NCI-H446 (cell line): ENCODE data around the gene GABARAPL2.

Experiments used
- DNase-seq, 2 experiments: peaks; one replicate each; lab custom pipeline; 2025; lab: John Stamatoyannopoulos, UW

The GABARAPL2 gene

DNA sequence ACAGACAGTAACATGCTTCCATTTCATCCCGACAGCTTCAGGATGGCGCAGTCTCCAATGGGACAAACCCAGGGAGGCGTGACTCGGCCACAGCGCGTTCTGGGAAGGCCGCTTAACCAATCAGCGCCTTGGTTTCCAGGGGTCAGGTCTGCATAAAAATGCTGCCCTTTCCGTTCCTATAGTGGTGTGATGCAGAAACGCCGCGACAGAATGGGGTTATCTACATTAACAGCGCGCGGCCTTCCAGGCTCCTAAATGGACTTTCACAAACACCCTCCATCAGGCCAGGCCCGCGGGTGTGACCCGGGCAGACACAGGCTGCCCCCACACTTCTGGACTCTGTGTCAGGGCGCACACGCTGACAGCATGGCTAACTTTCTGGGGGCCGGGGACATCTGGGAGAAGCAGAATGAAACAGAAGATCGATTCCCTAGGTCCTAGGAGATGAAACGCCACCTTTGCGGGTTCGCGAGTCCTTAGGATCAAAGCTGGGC is 10.9 kb upstream of the GABARAPL2 start:
- DNase-seq, result peak; percentile 24 to 79

DNA sequence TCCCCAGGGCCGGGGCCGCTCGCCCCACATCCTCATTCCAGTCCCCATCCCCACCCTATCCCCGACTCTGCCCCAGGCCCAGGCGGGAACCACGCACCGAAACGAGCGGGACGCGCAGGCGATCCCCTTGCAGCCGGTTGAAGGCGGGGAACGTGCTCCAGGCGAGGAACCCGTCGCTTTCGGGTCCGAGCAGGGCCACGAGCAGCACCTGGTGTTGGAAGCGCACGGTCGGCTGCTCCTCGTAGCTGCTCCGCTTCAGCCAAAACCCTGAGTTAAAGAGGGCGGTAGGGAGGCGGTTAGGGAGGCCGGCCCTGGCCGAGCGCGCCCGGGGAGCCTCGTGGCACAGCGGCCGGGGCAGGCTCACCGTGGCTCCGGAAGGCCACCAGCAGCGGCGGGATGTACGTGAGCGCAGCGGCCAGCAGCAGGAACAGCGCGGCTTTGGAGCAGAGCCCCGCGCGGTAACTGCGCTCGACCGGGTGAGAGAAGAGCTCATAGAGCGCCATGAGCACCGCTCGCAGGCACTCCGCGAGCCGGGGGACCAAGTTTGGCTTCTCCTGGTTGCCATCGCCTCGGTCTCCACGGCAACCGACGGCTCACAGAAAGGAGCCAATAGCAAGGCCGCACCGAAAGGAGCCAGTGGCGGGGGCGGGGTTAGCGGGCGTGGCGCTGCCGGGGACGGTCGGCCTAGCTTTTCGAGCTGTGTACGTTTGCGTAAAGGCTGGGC is 10.3 kb upstream of the GABARAPL2 start, which contains the start of gene TMEM231:
TSS of gene TMEM231 (minus strand) at position 546 of the 724 bp plus-strand sequence. CDS start at position 503, 43 bp downstream.
- peak; percentile 15 to 86 for DNase-seq

DNA sequence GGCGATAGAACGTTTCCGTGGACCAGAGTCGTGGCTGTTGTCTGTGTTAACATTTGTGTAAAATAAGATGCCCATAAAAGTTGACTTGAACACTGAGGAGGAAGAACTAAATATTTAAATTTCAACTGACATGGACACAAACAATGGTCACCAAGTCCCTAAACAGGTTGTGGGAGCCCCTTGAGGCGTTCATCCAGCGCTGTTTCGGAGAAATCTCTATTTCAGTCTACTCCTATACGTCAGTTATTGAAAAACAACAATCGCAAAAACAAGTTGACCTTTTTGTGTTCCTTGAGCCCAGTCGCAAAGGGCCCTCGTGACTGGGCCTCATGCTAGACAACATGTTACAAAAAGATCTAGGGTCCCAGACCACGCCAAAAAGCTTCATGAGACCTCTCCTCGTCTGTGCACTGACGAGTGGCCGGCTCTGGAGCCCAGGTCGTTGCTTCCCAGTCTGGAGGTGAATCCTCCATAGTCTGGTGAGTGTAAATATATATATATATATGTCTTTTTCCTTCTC is 9.7 kb upstream of the GABARAPL2 start:
- no peak for DNase-seq

GRCh38 chr16:75558846-75559401 is 7.3 kb upstream of the GABARAPL2 start:
- no peak for DNase-seq

- no peak for DNase-seq
Measured at GRCh38 chr16:75559564-75560372, 6.4 kb upstream of the GABARAPL2 start.

GRCh38 chr16:75565640-75566039 is 539 bp upstream of the GABARAPL2 start:
- no peak for DNase-seq

DNA sequence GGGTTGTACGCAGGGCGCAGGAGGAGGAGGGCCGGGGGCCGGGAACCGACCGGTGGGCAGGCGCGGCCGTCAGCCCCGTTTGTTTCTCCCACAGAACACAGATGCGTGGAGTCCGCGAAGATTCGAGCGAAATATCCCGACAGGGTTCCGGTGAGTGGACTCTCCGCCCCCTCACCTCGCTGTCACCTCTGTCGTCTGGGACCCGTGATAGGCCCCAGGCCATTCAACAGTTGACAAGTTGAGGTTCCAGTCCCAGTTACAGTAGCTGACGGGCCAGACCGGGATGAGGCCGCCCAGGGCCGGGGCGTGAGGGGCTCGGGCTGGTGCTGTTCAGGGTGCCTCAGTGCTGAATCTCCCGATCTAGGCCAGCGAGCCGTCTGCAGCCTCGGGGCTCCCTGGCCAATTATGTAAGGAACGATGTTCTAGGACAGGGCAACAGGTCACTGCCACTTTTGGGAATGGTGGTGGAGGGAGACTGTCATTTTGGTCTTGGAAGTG is 628 bp downstream of the GABARAPL2 start:
- no peak for DNase-seq

DNA sequence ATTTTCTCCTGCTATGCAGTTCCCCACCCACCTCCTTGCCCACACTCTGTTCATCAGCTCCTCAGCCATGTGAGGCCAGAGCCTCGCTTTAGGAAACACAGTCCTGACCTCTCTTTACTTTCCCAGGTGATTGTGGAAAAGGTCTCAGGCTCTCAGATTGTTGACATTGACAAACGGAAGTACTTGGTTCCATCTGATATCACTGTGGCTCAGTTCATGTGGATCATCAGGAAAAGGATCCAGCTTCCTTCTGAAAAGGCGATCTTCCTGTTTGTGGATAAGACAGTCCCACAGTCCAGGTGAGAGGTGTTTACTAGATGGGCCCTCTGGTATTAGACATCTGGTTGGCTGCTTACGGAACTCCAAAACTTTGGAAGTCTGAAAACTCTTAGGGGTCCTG is 1.7 kb downstream of the GABARAPL2 start:
- DNase-seq, result no peak

DNA sequence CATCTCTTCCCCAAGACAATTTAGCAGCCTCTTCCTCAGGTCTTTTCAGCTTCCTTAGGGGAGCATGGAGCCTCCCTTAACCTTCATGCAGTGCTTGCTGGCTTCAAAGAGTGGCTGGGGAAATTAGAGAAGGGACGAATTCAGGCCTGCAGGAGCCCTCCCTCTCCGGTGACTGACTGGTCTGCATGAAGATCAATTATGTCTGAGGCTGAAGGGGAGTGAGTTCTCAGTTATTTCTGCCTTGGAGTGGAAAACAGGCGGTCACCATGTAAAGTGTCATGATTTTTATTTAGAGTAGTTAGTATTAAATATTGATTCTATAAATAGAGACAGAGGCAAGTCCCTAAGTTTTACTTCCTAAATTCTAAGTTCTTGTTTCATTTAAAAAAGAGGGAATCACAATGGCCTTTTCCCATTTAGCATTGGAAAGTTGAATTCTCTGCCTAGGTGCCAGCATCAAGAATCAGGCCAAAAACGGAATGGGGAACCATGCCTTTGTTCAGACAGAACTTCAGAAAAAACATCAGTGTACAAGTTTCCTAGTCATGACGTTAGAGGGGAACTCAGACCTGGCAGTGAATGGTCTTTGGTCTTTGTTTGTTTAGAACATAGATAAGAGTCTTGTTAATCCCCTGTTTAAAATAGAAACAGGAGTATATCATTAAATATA is 4.4 kb downstream of the GABARAPL2 start:
- no peak for DNase-seq

DNA sequence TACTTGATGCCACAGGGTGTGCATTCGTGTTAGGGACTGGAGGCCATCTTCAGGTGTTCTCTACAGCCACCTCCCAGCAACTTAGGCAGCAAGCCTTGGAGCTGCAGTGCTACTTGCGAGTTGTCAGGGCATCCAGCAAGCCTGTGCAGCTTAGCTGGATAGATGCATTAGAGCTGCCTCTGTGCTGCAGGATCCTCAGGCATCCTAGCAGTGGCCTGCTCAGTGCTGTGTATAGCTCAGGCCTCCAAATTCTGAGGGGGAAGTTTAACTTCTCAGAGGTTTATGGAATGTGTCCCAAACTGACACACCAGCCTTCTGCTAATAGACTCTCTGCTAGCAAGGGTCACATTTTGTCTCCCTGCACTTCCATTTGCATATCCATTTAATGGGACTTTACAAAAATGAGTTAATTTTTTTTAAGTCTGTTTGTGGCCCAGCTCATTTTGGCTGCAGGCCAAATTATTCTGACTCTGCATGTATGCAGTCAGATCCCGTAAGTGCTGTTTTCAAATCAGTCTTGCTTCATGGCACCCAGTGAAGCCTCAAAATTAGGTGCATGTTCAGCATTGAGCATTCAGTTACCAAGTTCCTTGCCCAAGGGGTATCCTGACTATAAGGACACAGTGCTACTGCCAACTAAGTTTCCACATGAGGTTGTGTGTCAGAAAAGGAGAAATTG is 6.8 kb downstream of the GABARAPL2 start:
- DNase-seq, result no peak

- no peak for DNase-seq
Measured at GRCh38 chr16:75573955-75574354, 7.8 kb downstream of the GABARAPL2 start.

DNA sequence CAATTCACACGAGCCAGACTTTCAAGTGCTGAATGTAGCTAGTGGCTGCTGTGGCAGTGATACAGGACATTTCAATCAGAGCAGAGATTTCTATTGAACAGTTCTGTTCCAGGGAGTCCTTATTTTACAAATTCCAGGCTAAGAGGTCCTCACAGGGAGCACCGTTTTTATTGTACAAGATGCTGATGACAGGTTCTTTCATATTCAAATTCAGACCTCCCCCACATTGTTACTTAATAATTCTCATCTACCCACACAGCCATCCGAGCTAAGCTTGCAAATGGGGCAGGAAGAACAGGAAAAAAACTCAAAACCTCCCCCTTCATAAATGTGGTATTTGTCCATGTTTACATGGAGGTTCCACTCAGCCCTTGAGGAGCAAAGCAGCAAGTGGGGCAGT is 9.8 kb downstream of the GABARAPL2 start:
- no peak for DNase-seq

GRCh38 chr16:75576384-75576811 is 10.2 kb downstream of the GABARAPL2 start:
- DNase-seq, result no peak

DNA sequence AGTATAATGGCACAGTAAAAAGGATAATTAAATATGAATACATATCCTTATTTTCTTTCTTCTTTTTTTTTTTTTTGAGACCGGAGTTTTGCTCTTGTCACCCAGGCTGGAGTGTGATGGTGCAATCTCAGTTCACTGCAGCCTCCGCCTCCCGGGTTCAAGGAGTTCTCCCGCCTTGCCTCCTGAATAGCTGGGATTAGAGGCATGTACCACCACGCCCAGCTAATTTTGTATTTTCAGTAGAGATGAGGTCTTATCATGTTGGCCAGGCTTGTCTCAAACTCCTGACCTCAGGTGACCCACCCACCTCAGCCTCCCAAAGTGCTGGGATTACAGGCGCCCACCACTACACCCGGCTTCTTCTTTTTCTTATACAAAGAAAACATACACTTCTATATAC is 12.0 kb downstream of the GABARAPL2 start:
- no peak for DNase-seq

- DNase-seq, result no peak
Measured at GRCh38 chr16:75578725-75579124, 12.5 kb downstream of the GABARAPL2 start.

GRCh38 chr16:75579281-75579834 is 13.2 kb downstream of the GABARAPL2 start:
- no peak for DNase-seq

DNA sequence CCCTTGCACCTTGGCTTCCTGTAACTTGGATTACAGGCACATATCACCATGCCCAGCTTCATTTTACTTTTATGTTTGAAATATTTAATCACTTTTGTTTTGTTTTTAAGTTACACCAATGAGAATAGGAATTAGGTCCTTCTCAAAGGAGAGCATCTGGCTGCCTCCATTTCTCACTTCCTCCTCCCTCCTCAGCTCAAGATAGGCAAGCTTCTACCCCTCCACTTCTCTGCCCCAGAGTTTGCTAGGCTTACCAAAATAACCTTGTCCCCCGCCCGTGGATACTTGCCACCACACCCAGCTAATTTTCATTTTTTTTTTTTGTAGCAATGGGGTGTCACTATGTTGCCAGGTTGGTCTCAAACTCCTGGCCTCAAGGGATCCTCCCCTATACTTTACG is 17.9 kb downstream of the GABARAPL2 start:
- no peak for DNase-seq

DNA sequence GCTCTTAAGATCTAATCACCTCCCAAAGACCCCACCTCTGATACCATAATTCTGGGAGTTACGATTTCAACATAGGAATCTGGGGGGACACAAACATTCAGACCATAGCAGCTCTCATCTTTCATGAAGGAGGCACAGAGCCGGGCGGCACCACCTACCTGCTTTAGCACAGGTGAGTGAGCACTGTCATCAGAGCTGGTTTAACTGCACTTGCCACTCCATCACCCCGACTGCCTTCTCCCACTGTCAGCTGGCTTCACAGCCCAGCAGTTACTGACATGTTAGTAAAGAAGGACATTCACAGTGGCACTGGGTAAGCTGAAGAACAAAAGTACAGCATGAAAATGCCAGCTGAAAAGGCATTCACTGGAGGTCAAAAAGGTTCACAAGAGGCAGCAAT is 22.5 kb downstream of the GABARAPL2 start:
- no peak for DNase-seq

- no peak for DNase-seq
Measured at GRCh38 chr16:75589306-75589705, 23.1 kb downstream of the GABARAPL2 start.

DNA sequence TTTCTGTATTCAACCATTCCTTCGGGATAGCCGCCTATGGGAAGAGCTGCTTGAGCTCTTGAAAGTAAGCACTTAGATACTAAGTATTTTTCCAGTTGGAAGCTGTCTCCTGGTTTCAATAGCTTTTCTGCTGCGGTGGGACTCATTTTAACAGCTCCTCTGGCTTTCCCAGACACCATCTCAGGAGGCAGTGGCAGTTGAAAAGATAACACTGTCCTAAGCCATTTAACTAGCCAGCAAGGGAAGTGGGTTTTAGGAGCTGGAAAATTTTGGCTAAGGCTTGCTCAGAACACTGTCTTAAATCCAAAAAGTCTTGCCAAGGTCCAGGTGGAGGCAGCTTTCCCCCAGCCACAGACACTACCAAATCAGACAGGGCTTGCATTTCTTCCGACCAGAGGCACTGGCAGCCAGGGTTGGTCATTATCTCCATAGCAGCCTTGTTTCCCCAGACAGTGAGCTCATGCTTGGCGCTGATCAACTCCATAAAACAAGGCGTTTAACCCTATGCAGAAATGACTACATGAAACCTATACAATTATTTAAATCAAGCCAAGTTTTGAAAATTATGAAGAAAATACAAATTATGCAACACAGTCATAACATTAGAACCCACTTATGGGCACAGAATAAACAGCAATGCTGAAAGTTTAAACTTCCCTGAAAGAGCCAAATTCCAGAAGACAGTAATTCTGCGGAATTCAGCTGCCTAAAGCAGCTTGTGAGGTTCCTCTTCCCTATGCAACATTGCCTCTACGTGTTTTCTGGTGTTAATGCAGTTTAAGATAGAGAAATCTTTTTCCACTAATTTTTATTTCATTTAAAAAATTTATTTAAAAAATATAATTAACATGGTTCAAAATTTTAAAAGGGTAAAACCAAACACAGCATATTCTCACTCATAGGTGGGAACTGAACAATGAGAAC is 25.0 kb downstream of the GABARAPL2 start:
- DNase-seq, result peak in 1 of 2 experiments; percentile 6
